ENCODE results near the gene RBM17. TPM values are rescaled to one million over a fixed set of nuclear protein-coding genes. Genes with fewer than 3 reads are reported as not detected.
"Not testable (repeated sequence)": the region's sequence is repeated elsewhere in the genome, so short reads cannot be mapped to it uniquely, and the experiment has no call there.

Gene RBM17
- total RNA-seq, 2 donors from 2014 or later: 48.5 to 65.0 TPM

DNA sequence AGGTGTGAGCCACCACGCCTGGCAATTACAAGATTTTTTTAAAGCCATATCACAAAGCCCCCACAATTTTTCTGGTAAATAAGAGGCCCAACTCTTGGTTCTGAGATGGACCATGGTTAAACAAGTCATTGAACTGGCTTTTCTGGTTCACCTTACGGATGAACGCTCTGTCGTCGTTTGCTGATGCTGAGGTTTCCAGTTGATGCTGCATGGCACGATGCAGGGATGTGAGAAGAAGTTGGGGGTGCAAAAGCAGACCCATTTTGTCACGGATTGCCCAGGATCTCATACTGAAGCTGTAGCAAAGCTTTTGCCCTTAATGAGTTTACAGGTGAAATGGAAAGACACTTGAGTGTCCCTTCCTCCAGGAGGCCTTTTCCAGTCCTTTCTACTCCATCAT lies 24.7 kb upstream of the RBM17 start:
- no peak overlapping the region for H3K4me3 ChIP-seq
- H3K27me3 ChIP-seq (replicated peaks; ENCODE audit: insufficient read depth): no peaks in the 10 kb centered on the region
- no peak for DNase-seq (ENCODE audit: low spot score)
- no peak overlapping the region for H3K27ac ChIP-seq
- no peaks in the 10 kb centered on the region for H3K9me3 ChIP-seq
- no peak for ATAC-seq (ENCODE audit: insufficient number of reproducible peaks, low FRiP score, low read depth)
- TF ChIP-seq, protein P1, sequence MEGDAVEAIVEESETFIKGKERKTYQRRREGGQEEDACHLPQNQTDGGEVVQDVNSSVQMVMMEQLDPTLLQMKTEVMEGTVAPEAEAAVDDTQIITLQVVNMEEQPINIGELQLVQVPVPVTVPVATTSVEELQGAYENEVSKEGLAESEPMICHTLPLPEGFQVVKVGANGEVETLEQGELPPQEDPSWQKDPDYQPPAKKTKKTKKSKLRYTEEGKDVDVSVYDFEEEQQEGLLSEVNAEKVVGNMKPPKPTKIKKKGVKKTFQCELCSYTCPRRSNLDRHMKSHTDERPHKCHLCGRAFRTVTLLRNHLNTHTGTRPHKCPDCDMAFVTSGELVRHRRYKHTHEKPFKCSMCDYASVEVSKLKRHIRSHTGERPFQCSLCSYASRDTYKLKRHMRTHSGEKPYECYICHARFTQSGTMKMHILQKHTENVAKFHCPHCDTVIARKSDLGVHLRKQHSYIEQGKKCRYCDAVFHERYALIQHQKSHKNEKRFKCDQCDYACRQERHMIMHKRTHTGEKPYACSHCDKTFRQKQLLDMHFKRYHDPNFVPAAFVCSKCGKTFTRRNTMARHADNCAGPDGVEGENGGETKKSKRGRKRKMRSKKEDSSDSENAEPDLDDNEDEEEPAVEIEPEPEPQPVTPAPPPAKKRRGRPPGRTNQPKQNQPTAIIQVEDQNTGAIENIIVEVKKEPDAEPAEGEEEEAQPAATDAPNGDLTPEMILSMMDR (IDR thresholded peaks at IDR 0.05): no peak
- no peaks in the 10 kb centered on the region for H3K36me3 ChIP-seq
- H3K4me1 ChIP-seq (ENCODE audit: control insufficient read depth in 1 of 2, low read depth in 2 of 2): no peaks in the 10 kb centered on the region

DNA sequence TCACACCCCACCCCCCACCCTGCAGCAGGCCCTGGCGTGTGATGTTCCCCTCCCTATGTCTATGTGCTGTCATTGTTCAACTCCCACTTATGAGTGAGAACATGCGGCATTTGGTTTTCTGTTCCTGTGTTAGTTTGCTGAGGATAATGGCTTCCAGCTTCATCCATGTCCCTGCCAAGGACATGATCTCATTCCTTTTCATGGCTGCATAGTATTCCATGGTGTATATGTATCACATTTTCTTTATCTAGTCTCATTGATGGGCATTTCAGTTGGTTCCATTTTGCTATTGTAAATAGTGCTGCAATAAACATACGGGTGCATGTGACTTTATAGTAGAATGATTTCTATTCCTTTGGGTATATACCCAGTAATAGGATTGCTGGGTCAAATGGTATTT lies 24.1 kb upstream of the RBM17 start:
- not testable (repeated sequence) for H3K4me1 ChIP-seq (ENCODE audit: control insufficient read depth in 1 of 2, low read depth in 2 of 2); H3K4me3 ChIP-seq; H3K36me3 ChIP-seq; H3K27me3 ChIP-seq (replicated peaks; ENCODE audit: insufficient read depth); ATAC-seq (ENCODE audit: insufficient number of reproducible peaks, low FRiP score, low read depth); DNase-seq (ENCODE audit: low spot score); H3K27ac ChIP-seq; H3K9me3 ChIP-seq

DNA sequence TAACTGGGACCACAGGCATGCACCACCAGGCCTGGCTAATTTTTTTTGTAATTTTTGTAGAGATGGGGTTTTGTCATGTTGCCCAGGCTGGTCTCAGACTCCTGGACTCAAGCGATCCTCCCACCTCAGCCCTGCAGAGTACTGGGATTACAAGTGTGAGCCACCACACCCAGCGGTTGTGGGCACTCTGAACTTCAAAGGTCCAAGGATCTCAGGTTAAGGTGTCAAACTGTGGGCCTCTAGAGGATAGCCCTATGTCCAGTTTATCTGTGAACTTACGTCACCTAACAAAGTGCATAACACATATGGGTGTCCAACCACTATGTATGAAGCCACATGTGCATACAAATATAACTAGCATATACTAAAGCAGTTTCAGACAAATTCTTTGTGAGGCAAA lies 23.4 kb upstream of the RBM17 start:
- Histone ChIP-seq H3K9me3 (no peaks in the 10 kb centered on the region), H3K4me1 (ENCODE audit: control insufficient read depth in 1 of 2, low read depth in 2 of 2) (no peaks in the 10 kb centered on the region), H3K36me3 (no peaks in the 10 kb centered on the region), H3K4me3 (no peak overlapping the region), H3K27ac (no peak overlapping the region), H3K27me3 (replicated peaks; ENCODE audit: insufficient read depth) (no peaks in the 10 kb centered on the region)
- DNase-seq (ENCODE audit: low spot score) (no peak), ATAC-seq (ENCODE audit: insufficient number of reproducible peaks, low FRiP score, low read depth) (no peak)
- TF ChIP-seq, protein P1 (IDR thresholded peaks at IDR 0.05): no peak

DNA sequence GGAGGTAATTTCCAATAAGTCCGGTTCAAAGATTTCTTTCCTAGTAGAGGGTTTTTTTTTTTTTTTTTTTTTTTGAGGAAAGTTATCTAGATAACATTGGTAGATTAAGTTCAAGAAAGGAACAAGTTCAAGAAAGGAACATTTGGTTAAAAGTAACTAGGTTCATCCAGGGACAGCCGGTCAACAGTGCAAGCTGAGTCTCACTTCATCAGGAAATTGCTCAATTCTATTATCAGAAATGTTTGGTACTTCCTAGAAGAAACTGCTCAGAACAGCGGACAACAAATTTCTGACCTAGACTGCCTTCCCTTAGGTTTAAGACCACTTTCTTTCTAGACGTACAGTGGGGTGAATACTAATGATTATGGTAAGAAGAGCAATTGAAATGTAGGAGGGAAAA lies 23.0 kb upstream of the RBM17 start:
- no peaks in the 10 kb centered on the region for H3K4me1 ChIP-seq (ENCODE audit: control insufficient read depth in 1 of 2, low read depth in 2 of 2)
- no peaks in the 10 kb centered on the region for H3K27me3 ChIP-seq (replicated peaks; ENCODE audit: insufficient read depth)
- H3K27ac ChIP-seq: no peak overlapping the region
- no peak for DNase-seq (ENCODE audit: low spot score)
- no peaks in the 10 kb centered on the region for H3K36me3 ChIP-seq
- no peaks in the 10 kb centered on the region for H3K9me3 ChIP-seq
- no peak for ATAC-seq (ENCODE audit: insufficient number of reproducible peaks, low FRiP score, low read depth)
- TF ChIP-seq, protein P1 (IDR thresholded peaks at IDR 0.05): no peak
- no peak overlapping the region for H3K4me3 ChIP-seq

DNA sequence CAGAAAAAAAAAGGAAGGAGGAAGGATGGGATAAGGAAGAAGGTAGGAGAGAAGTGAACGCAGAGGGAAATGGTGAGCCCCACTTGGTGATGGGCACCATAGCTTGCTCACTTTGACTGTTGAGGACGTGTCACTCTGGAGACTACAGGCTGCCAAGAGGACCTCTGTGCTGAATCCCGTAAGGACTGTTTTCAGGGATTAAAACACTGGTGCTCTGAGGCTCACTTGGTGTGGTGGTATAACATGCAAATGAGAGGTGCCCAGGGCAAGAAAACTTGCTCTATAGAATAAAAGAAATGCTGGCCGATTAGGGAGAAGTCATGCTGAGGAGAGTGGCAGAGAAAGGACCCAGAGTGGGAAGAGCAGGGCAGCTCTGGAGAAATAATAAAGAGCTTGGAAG lies 21.4 kb upstream of the RBM17 start:
- DNase-seq (ENCODE audit: low spot score): no peak
- TF ChIP-seq, protein P1 (IDR thresholded peaks at IDR 0.05): no peak
- no peaks in the 10 kb centered on the region for H3K36me3 ChIP-seq
- ATAC-seq (ENCODE audit: insufficient number of reproducible peaks, low FRiP score, low read depth): no peak
- H3K27ac ChIP-seq: no peak overlapping the region
- H3K9me3 ChIP-seq: no peaks in the 10 kb centered on the region
- no peaks in the 10 kb centered on the region for H3K27me3 ChIP-seq (replicated peaks; ENCODE audit: insufficient read depth)
- H3K4me3 ChIP-seq: no peak overlapping the region
- H3K4me1 ChIP-seq (ENCODE audit: control insufficient read depth in 1 of 2, low read depth in 2 of 2): peaks cover 0 to 3% of the 10 kb centered on the region in 2 donors

DNA sequence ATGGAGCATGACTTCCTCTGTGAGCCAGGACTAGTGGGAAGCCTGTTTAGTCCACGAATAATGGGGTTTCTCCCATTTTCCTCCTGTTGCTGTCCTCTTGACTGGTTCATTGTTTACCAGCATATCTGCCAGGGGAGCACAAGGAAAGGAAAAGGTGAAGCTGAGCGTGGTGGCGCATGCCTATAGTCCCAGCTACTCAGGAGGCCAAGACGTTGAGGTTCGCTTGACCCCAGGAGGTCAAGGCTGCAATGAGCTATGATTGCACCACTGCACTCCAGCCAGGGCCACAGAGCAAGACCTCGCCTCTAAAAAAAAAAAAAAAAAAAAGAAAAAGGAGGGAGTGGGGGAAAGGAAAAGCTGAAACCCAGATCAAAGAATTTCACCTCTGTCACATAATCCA lies 20.8 kb upstream of the RBM17 start:
- Histone ChIP-seq H3K36me3 (no peaks in the 10 kb centered on the region), H3K27ac (no peak overlapping the region), H3K4me3 (no peak overlapping the region), H3K27me3 (replicated peaks; ENCODE audit: insufficient read depth) (no peaks in the 10 kb centered on the region), H3K4me1 (ENCODE audit: control insufficient read depth in 1 of 2, low read depth in 2 of 2) (peaks cover 0 to 3% of the 10 kb centered on the region in 2 donors), H3K9me3 (no peaks in the 10 kb centered on the region)
- no peak for ATAC-seq (ENCODE audit: insufficient number of reproducible peaks, low FRiP score, low read depth)
- TF ChIP-seq, protein P1 (IDR thresholded peaks at IDR 0.05): no peak
- no peak for DNase-seq (ENCODE audit: low spot score)

Data from thoracic aorta (tissue), 2 donors.